ENCODE results near the gene OR5A1.

GRCh38 chr11:59437770-59438169, 1.5 kb downstream of the OR5A1 start:
- TF ChIP-seq POLR2A (IDR thresholded peaks at IDR 0.05; ENCODE audit: low read depth, low read length) (no peak), POLR2AphosphoS5 (IDR thresholded peaks at IDR 0.05; ENCODE audit: low read depth, low read length) (no peak)
